ENCODE measurements around the gene LURAP1L. TPM values are rescaled to one million over a fixed set of nuclear protein-coding genes. Genes with fewer than 3 reads are reported as not detected.

Gene LURAP1L
- polyA plus RNA-seq, 1 donor (not counting 4 experiments of a cell fraction or from before 2014, with no cell fraction given) = 25.0 TPM

DNA sequence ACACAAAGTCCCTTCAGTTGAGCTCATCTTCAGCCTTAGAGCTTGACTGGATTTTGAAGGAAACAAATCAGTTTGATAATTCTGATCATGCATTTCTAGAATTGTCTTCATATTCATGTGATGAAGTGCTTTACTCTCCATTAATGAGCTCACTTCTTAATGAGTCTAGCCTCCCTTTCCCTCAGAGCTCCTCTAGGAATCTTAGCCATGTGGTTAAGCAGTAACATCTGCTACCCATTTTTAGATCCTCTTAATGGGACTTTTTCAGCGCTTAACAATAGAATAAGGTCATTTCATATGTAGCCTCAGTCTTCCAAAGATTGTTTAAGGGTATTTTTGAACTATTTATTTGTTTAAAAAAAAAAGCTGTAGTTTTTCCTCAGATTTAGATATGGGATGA, 36.9 kb upstream of the LURAP1L start:
- Histone ChIP-seq H3K9me3 (ENCODE audit: control insufficient read depth, low read depth, low read length) (no peaks in the 10 kb centered on the region), H2AFZ (ENCODE audit: control insufficient read depth, low read length) (no peak overlapping the region), H3K9me1 (ENCODE audit: control insufficient read depth, extremely low read depth, insufficient read depth, low read length) (no peaks in the 10 kb centered on the region), H3K27ac (ENCODE audit: control insufficient read depth, insufficient read depth, low read length) (no peak overlapping the region), H3K27me3 (ENCODE audit: control insufficient read depth, extremely low read depth, insufficient read depth, low read length) (no peaks in the 10 kb centered on the region), H3K4me1 (ENCODE audit: control insufficient read depth, extremely low read depth, insufficient read depth, low read length) (peaks cover 20% of the 10 kb centered on the region), H3K9ac (ENCODE audit: control insufficient read depth, extremely low read depth, insufficient read depth, low read length) (no peak overlapping the region), H3K4me3 (ENCODE audit: control insufficient read depth in 2 of 3, extremely low read depth in 1 of 3, insufficient read depth in 2 of 3, low read depth in 1 of 3, low read length in 3 of 3) (no peak overlapping the region), H3K36me3 (ENCODE audit: control insufficient read depth in 2 of 2, extremely low read depth in 1 of 2, insufficient read depth in 2 of 2, low read length in 2 of 2) (no peaks in the 10 kb centered on the region), H4K20me1 (ENCODE audit: control insufficient read depth, extremely low read depth, insufficient read depth, low read length) (no peaks in the 10 kb centered on the region), H3K79me2 (ENCODE audit: control insufficient read depth, insufficient read depth, low read length) (no peaks in the 10 kb centered on the region), H3K4me2 (ENCODE audit: control insufficient read depth, extremely low read depth, insufficient read depth, low read depth, low read length) (no peak overlapping the region)
- dilution Hi-C loops (cut with MboI; ENCODE audit: extremely low pct_ligation_motif_present, low sequenced_read_pairs) = no loop called here
- DNase-seq (ENCODE audit: low read depth, low spot score) = no peak
- TF ChIP-seq EZH2 (IDR thresholded peaks at IDR 0.05; ENCODE audit: low read length) = no peak
- TF ChIP-seq, protein P1, sequence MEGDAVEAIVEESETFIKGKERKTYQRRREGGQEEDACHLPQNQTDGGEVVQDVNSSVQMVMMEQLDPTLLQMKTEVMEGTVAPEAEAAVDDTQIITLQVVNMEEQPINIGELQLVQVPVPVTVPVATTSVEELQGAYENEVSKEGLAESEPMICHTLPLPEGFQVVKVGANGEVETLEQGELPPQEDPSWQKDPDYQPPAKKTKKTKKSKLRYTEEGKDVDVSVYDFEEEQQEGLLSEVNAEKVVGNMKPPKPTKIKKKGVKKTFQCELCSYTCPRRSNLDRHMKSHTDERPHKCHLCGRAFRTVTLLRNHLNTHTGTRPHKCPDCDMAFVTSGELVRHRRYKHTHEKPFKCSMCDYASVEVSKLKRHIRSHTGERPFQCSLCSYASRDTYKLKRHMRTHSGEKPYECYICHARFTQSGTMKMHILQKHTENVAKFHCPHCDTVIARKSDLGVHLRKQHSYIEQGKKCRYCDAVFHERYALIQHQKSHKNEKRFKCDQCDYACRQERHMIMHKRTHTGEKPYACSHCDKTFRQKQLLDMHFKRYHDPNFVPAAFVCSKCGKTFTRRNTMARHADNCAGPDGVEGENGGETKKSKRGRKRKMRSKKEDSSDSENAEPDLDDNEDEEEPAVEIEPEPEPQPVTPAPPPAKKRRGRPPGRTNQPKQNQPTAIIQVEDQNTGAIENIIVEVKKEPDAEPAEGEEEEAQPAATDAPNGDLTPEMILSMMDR (optimal IDR thresholded peaks at IDR 0.05 in 1 of 3, IDR thresholded peaks at IDR 0.05 in 1 of 3, conservative IDR thresholded peaks at IDR 0.05 in 1 of 3; ENCODE audit: extremely low read depth in 1 of 3, insufficient read depth in 2 of 3, low read length in 3 of 3) = no peak
- FAIRE-seq = no peak

DNA sequence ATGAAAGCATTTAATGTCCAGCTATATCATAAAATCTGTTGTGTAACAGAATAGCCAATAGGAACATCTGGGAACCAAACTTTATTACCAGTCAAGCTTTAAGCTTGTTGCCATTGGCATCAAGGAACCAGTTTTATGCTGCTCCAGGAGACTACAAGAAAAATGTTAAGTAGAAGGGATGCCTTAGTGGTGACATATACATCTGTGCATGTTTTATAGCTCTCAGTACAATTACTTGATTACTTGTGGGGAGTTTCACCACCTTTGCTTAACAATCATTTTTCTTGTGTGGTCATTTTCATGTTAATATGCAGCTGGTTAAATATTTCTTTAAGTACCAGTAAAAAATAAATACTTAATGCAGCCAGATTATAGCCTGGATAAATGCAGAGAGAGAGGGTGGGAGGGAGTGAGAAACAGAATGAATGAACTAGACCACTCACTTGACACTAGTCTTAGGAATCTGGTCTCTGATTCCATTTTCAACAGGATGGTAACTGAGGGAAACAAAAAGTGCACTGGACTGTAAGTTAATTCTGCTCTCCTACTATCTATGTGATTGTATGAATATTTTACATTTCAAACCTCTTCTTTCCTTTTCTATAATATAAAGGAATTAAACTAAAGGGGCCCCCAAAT, 35.7 kb upstream of the LURAP1L start:
- no peak for TF ChIP-seq EZH2 (IDR thresholded peaks at IDR 0.05; ENCODE audit: low read length)
- TF ChIP-seq, protein P1 (optimal IDR thresholded peaks at IDR 0.05 in 1 of 3, IDR thresholded peaks at IDR 0.05 in 1 of 3, conservative IDR thresholded peaks at IDR 0.05 in 1 of 3; ENCODE audit: extremely low read depth in 1 of 3, insufficient read depth in 2 of 3, low read length in 3 of 3) = no peak
- Histone ChIP-seq H3K79me2 (ENCODE audit: control insufficient read depth, insufficient read depth, low read length) (no peaks in the 10 kb centered on the region), H3K27ac (ENCODE audit: control insufficient read depth, insufficient read depth, low read length) (no peak overlapping the region)

More for the DNA sequence above, 35.7 kb upstream of the LURAP1L start:
- no peaks in the 10 kb centered on the region for H3K9me1 ChIP-seq (ENCODE audit: control insufficient read depth, extremely low read depth, insufficient read depth, low read length)
- H3K27me3 ChIP-seq (ENCODE audit: control insufficient read depth, extremely low read depth, insufficient read depth, low read length) = no peaks in the 10 kb centered on the region
- H3K4me1 ChIP-seq (ENCODE audit: control insufficient read depth, extremely low read depth, insufficient read depth, low read length) = peaks cover 20% of the 10 kb centered on the region
- no peak overlapping the region for H3K4me2 ChIP-seq (ENCODE audit: control insufficient read depth, extremely low read depth, insufficient read depth, low read depth, low read length)
- peak; percentile 36 for FAIRE-seq
- H4K20me1 ChIP-seq (ENCODE audit: control insufficient read depth, extremely low read depth, insufficient read depth, low read length) = no peaks in the 10 kb centered on the region
- H3K36me3 ChIP-seq (ENCODE audit: control insufficient read depth in 2 of 2, extremely low read depth in 1 of 2, insufficient read depth in 2 of 2, low read length in 2 of 2) = no peaks in the 10 kb centered on the region
- no peaks in the 10 kb centered on the region for H3K9me3 ChIP-seq (ENCODE audit: control insufficient read depth, low read depth, low read length)
- no peak overlapping the region for H3K9ac ChIP-seq (ENCODE audit: control insufficient read depth, extremely low read depth, insufficient read depth, low read length)
- no peak overlapping the region for H3K4me3 ChIP-seq (ENCODE audit: control insufficient read depth in 2 of 3, extremely low read depth in 1 of 3, insufficient read depth in 2 of 3, low read depth in 1 of 3, low read length in 3 of 3)
- DNase-seq (ENCODE audit: low read depth, low spot score) = no peak
- dilution Hi-C loops (cut with MboI; ENCODE audit: extremely low pct_ligation_motif_present, low sequenced_read_pairs) = no loop called here
- H2AFZ ChIP-seq (ENCODE audit: control insufficient read depth, low read length) = peak overlapping the region; percentile 20
